Nephron (organoid): ENCODE measurements around the gene CRTAP.
A peak's percentile ranks its signal among the peaks of the same experiment; 100 is the strongest.
"Not testable (repeated sequence)": the region's sequence is repeated elsewhere in the genome, so short reads cannot be mapped to it uniquely, and the experiment has no call there.

Experiments
- H3K27ac Mint-ChIP-seq, 3 experiments: 2 replicates each; pipeline ENCODE4 v1.8.0; 2020; ENCODE audit warnings: mixed read lengths in 3 of 3, mild to moderate bottlenecking in 2 of 3, moderate library complexity in 1 of 3
- H3K27me3 Mint-ChIP-seq: 2 replicates; pipeline ENCODE4 v1.8.0; 2021; ENCODE audit warnings: low read depth, mild to moderate bottlenecking, moderate library complexity, mixed read lengths
- H3K36me3 Mint-ChIP-seq: 2 replicates; pipeline ENCODE4 v1.8.0; 2020; ENCODE audit warnings: low read depth, mixed read lengths
- H3K4me1 Mint-ChIP-seq: 2 replicates; pipeline ENCODE4 v1.8.0; 2020; ENCODE audit warnings: mixed read lengths
- H3K4me3 Mint-ChIP-seq, 3 experiments: 2 replicates each; pipeline ENCODE4 v1.8.0; 2020; ENCODE audit warnings: mild to moderate bottlenecking in 3 of 3, mixed read lengths in 3 of 3, moderate library complexity in 2 of 3
- H3K9me3 Mint-ChIP-seq: 2 replicates; pipeline ENCODE4 v1.8.0; 2020; ENCODE audit warnings: mixed read lengths
- TF ChIP-seq, protein P1 (sequence below), 3 experiments: fragments of 200-600 bp; sonication (generic); IDR thresholded peaks; one replicate each; pipeline ENCODE4 v1.5.0; 2021; ENCODE audit warnings: antibody characterized with exemption in 3 of 3; ENCODE audit not compliant: unreplicated experiment in 3 of 3

CRTAP gene

DNA sequence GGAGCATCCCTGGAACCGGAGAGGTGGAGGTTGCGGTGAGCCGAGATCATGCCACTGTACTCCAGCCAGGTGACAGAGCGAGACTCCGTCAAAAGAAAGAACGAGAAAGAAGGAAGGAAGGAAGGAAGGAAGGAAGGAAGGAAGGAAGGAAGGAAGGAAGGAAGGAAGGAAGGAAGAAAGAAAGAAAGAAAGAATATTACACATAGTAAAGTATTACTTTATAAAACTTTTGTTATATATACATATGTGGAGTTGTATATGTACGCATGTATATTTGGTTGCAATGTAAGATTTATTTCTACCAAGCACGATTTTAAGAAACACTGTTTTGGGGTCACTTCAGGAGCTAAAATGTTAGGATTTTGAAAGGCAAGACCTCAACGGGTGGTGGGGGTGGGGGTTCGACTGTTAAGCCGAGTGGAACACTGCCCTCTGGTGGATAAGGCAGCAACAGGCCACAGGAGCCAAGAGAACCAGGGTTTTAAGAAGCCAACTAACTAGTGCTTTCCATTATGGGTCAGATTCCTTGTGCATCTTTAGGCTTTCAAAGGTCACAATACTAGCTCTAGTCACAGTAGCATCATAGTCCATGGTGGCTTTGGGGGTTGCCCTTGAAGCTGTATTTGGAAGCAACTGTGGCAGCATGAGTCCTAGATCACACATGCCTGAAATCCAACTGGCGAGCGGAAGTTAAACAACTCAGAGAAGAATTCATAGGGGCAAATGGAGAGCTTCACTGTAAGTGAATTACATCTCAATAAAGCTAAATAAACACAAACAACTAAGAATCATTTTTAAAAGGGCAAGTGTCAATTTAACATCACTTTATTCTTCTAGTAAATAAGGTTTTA is 39.4 kb upstream of the CRTAP start:
- TF ChIP-seq, protein P1, sequence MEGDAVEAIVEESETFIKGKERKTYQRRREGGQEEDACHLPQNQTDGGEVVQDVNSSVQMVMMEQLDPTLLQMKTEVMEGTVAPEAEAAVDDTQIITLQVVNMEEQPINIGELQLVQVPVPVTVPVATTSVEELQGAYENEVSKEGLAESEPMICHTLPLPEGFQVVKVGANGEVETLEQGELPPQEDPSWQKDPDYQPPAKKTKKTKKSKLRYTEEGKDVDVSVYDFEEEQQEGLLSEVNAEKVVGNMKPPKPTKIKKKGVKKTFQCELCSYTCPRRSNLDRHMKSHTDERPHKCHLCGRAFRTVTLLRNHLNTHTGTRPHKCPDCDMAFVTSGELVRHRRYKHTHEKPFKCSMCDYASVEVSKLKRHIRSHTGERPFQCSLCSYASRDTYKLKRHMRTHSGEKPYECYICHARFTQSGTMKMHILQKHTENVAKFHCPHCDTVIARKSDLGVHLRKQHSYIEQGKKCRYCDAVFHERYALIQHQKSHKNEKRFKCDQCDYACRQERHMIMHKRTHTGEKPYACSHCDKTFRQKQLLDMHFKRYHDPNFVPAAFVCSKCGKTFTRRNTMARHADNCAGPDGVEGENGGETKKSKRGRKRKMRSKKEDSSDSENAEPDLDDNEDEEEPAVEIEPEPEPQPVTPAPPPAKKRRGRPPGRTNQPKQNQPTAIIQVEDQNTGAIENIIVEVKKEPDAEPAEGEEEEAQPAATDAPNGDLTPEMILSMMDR (IDR thresholded peaks at IDR 0.05; ENCODE audit: unreplicated experiment in 3 of 3) = peak; percentile 63 to 82 (median 68)
- H3K4me1 Mint-ChIP-seq = no peaks in the 10 kb centered on the region
- no peaks in the 10 kb centered on the region for H3K9me3 Mint-ChIP-seq
- no peak overlapping the region for H3K4me3 Mint-ChIP-seq
- H3K27me3 Mint-ChIP-seq = no peaks in the 10 kb centered on the region
- peaks cover 21% of the 10 kb centered on the region for H3K36me3 Mint-ChIP-seq
- no peak overlapping the region for H3K27ac Mint-ChIP-seq

DNA sequence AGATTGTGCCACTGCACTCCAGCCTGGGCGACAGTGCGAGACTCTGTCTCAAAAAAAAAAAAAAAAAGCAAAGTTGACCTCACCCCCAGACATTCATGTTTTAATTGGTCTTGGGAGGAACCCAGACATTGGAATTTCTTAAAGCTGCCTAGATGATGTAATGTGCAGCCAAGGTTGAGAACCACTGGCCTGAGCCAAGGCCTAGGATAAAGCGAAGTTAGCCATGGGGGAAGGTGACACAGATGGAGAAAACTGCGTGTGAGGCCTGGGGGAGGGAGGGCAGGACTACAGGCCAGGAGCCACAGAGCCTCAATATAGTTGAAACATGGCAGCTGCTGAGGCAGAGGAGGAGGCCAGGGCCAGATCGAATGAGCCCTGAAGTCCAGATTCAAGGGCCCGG is 37.8 kb upstream of the CRTAP start:
- H3K4me3 Mint-ChIP-seq = no peak overlapping the region
- H3K4me1 Mint-ChIP-seq = no peaks in the 10 kb centered on the region
- no peak overlapping the region for H3K27ac Mint-ChIP-seq
- H3K9me3 Mint-ChIP-seq = no peaks in the 10 kb centered on the region
- H3K36me3 Mint-ChIP-seq = peaks cover 17% of the 10 kb centered on the region
- H3K27me3 Mint-ChIP-seq = no peaks in the 10 kb centered on the region
- TF ChIP-seq, protein P1 (IDR thresholded peaks at IDR 0.05; ENCODE audit: unreplicated experiment in 3 of 3) = no peak

DNA sequence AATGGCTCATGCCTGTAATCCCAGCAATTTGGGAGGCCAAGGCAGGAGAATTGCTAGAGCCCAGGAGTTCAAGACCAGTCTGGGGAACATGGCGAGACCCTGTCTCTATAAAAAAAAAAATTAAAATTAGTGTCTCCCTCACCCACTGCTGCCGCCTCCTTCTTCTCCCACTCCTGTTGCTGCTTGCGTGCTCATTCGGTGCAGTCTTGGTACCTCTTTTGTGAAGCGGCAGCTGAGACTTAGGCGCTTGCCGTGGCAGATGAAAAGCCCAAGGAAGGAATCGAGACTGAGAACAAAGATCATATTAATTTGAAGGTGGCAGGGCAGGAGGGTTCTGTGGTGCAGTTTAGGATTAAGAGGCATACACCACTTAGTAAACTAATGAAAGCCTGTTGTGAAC is 36.9 kb upstream of the CRTAP start:
- H3K27me3 Mint-ChIP-seq = no peaks in the 10 kb centered on the region
- H3K4me1 Mint-ChIP-seq = no peaks in the 10 kb centered on the region
- no peak overlapping the region for H3K27ac Mint-ChIP-seq
- TF ChIP-seq, protein P1 (IDR thresholded peaks at IDR 0.05; ENCODE audit: unreplicated experiment in 3 of 3) = no peak
- H3K4me3 Mint-ChIP-seq = no peak overlapping the region
- H3K9me3 Mint-ChIP-seq = no peaks in the 10 kb centered on the region
- peaks cover 8% of the 10 kb centered on the region for H3K36me3 Mint-ChIP-seq

DNA sequence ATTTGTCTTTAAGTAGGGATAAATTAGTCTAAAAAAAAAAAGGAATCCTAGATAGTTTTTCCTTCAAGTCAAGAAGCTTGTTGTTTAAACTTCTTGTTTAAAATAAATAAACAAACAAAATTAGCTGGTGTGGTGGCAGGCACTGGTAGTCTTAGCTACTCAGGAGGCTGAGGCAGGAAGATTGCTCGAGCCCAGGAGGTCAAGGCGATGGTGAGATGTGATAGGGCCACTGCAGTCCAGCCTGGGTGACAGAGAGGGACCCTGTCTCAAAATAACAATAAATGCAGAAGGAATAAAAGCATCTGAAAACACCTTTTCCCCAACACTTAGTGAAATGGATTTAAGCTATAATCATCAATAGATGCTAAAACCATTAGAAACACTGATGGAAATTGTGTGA is 35.8 kb upstream of the CRTAP start:
- no peak overlapping the region for H3K27ac Mint-ChIP-seq
- no peaks in the 10 kb centered on the region for H3K4me1 Mint-ChIP-seq
- TF ChIP-seq, protein P1 (IDR thresholded peaks at IDR 0.05; ENCODE audit: unreplicated experiment in 3 of 3) = no peak
- no peak overlapping the region for H3K4me3 Mint-ChIP-seq
- H3K27me3 Mint-ChIP-seq = no peaks in the 10 kb centered on the region
- H3K36me3 Mint-ChIP-seq = peaks cover 6% of the 10 kb centered on the region
- H3K9me3 Mint-ChIP-seq = no peaks in the 10 kb centered on the region

DNA sequence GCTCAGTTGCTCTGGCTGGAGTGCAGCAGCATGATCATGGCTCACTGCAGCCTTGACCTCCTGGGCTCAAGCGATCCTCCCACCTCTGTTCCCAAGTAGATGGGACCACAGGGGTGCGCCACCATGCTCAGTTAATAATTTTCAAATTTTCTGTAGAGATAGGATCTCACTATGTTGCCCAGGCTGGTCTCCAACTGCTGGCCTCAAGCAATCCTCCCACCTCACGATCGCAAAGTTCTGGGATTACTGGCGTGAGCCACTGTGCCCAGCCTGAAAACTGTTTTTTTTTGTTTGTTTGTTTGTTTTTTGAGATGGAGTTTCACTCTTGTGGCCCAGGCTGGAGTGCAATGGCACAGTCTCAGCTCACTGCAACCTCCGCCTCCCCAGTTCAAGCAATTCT is 34.0 kb upstream of the CRTAP start:
- not testable (repeated sequence) for H3K27ac Mint-ChIP-seq, H3K9me3 Mint-ChIP-seq, H3K27me3 Mint-ChIP-seq, H3K36me3 Mint-ChIP-seq, H3K4me1 Mint-ChIP-seq, H3K4me3 Mint-ChIP-seq

DNA sequence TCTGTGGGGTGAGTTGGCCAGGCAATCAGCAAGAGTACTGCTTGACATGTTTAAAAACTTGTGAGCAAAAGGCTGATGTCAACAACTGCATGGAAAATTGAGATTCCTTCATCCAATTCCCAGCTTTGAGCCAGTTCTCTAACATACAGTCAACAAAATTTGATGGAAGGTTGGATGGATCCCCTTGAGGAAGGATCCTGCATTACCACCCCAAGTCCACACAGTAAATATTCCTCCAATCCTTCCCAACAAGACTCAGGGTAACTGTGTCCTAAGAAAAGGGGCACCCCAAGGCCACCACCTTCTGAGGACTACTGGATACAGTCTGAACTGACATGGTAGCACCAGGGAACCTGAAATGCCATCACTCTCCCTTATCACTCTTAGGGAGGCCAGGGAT is 32.0 kb upstream of the CRTAP start:
- no peaks in the 10 kb centered on the region for H3K27me3 Mint-ChIP-seq
- TF ChIP-seq, protein P1 (IDR thresholded peaks at IDR 0.05; ENCODE audit: unreplicated experiment in 3 of 3) = no peak
- H3K36me3 Mint-ChIP-seq = peaks cover 5% of the 10 kb centered on the region
- H3K27ac Mint-ChIP-seq = no peak overlapping the region
- no peak overlapping the region for H3K4me3 Mint-ChIP-seq
- peaks cover 5% of the 10 kb centered on the region for H3K4me1 Mint-ChIP-seq
- H3K9me3 Mint-ChIP-seq = no peaks in the 10 kb centered on the region
